Measurements from ENCODE around the gene TPRX1.
"Not testable (repeated sequence)": the region's sequence is repeated elsewhere in the genome, so short reads cannot be mapped to it uniquely, and the experiment has no call there.

Gene TPRX1

GRCh38 chr19:47802521-47803043 is 1.8 kb downstream of the TPRX1 start:
- DNase-seq (ENCODE audit: low read depth): no peak

GRCh38 chr19:47801270-47801669 is 3.1 kb downstream of the TPRX1 start:
- DNase-seq (ENCODE audit: low read depth): no peak

- no peak for DNase-seq (ENCODE audit: low read depth)
Measured at GRCh38 chr19:47798904-47799266, 5.5 kb downstream of the TPRX1 start.

- DNase-seq (ENCODE audit: low read depth): no peak
Measured at GRCh38 chr19:47797996-47798903, 6.1 kb downstream of the TPRX1 start.

GRCh38 chr19:47796785-47797184 is 7.6 kb downstream of the TPRX1 start:
- no peak for DNase-seq (ENCODE audit: low read depth)

- DNase-seq (ENCODE audit: low read depth): no peak
Measured at GRCh38 chr19:47794526-47794925, 9.8 kb downstream of the TPRX1 start.

GRCh38 chr19:47792616-47793015 is 11.7 kb downstream of the TPRX1 start:
- no peak for DNase-seq (ENCODE audit: low read depth)

- no peak for DNase-seq (ENCODE audit: low read depth)
Measured at GRCh38 chr19:47790398-47790814, 13.9 kb downstream of the TPRX1 start.

GRCh38 chr19:47789811-47790210 is 14.5 kb downstream of the TPRX1 start:
- not testable (repeated sequence) for DNase-seq (ENCODE audit: low read depth)

GRCh38 chr19:47787307-47787706 is 17.0 kb downstream of the TPRX1 start:
- not testable (repeated sequence) for DNase-seq (ENCODE audit: low read depth)

- DNase-seq (ENCODE audit: low read depth): no peak
Measured at GRCh38 chr19:47786566-47786965, 17.8 kb downstream of the TPRX1 start.

- no peak for DNase-seq (ENCODE audit: low read depth)
Measured at GRCh38 chr19:47781590-47782262, 22.6 kb downstream of the TPRX1 start.

- no peak for DNase-seq (ENCODE audit: low read depth)
Measured at GRCh38 chr19:47780215-47780551, 24.2 kb downstream of the TPRX1 start.

GRCh38 chr19:47779524-47780214 is 24.7 kb downstream of the TPRX1 start:
- no peak for DNase-seq (ENCODE audit: low read depth)

- DNase-seq (ENCODE audit: low read depth): no peak
Measured at GRCh38 chr19:47778954-47779351, 25.4 kb downstream of the TPRX1 start.

- no peak for DNase-seq (ENCODE audit: low read depth)
Measured at GRCh38 chr19:47778049-47778953, 26.1 kb downstream of the TPRX1 start, which contains the start of gene SELENOW. TSS of gene SELENOW (plus strand) at chr19:47778703. CDS start at chr19:47778786, 83 bp downstream.

GRCh38 chr19:47777245-47778048 is 26.9 kb downstream of the TPRX1 start:
- DNase-seq (ENCODE audit: low read depth): not testable (repeated sequence)

- DNase-seq (ENCODE audit: low read depth): no peak
Measured at GRCh38 chr19:47776568-47776967, 27.8 kb downstream of the TPRX1 start.

GRCh38 chr19:47771291-47771690 is 33.1 kb downstream of the TPRX1 start:
- DNase-seq (ENCODE audit: low read depth): not testable (repeated sequence)

- DNase-seq (ENCODE audit: low read depth): no peak
Measured at GRCh38 chr19:47769534-47769933, 34.8 kb downstream of the TPRX1 start.

- no peak for DNase-seq (ENCODE audit: low read depth)
Measured at GRCh38 chr19:47768604-47769003, 35.7 kb downstream of the TPRX1 start.
